ENCODE measurements around the gene SCFD1. TPM values are rescaled to one million over a fixed set of nuclear protein-coding genes. Genes with fewer than 3 reads are reported as not detected.

The SCFD1 gene
- total RNA-seq, 1 experiment from 2014 or later: 61.9 TPM

DNA sequence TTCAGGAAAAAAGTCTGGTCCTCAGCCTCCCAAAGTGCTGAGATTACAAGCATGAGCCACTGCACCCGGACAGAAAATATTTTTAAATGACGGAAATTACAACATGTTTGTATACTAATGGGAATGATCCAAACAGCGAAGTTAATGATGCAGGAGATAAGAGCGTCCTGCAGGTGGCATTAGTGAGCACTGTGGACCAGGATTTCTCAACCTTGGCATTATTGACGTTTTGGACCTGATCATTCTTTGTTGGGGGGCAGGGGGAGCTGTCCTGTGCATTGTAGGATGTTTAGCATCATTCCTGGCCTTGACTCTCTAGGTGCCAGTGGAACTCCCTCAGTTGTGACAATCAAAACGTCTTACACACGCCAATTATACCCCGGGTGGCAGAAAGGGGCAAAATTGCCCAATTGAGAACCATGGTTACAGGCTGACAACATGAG is 34.1 kb downstream of the SCFD1 start:
- no peak for TF ChIP-seq EZH2 (IDR thresholded peaks at IDR 0.05; ENCODE audit: borderline replicate concordance, low read depth, low read length, poor library complexity, severe bottlenecking)
- TF ChIP-seq, protein P1, sequence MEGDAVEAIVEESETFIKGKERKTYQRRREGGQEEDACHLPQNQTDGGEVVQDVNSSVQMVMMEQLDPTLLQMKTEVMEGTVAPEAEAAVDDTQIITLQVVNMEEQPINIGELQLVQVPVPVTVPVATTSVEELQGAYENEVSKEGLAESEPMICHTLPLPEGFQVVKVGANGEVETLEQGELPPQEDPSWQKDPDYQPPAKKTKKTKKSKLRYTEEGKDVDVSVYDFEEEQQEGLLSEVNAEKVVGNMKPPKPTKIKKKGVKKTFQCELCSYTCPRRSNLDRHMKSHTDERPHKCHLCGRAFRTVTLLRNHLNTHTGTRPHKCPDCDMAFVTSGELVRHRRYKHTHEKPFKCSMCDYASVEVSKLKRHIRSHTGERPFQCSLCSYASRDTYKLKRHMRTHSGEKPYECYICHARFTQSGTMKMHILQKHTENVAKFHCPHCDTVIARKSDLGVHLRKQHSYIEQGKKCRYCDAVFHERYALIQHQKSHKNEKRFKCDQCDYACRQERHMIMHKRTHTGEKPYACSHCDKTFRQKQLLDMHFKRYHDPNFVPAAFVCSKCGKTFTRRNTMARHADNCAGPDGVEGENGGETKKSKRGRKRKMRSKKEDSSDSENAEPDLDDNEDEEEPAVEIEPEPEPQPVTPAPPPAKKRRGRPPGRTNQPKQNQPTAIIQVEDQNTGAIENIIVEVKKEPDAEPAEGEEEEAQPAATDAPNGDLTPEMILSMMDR (conservative IDR thresholded peaks at IDR 0.05; ENCODE audit: low read depth, low read length): peak; percentile 83
- Histone ChIP-seq H3K36me3 (ENCODE audit: insufficient read depth, low read length, poor library complexity, severe bottlenecking) (peaks cover 34% of the 10 kb centered on the region), H3K4me3 (ENCODE audit: low read depth, low read length, poor library complexity, severe bottlenecking) (no peak overlapping the region), H3K27ac (ENCODE audit: low read depth, low read length, poor library complexity, severe bottlenecking) (no peak overlapping the region), H3K4me1 (ENCODE audit: insufficient read depth, low read length, poor library complexity, severe bottlenecking) (no peaks in the 10 kb centered on the region), H3K9me3 (ENCODE audit: low read depth, low read length, poor library complexity, severe bottlenecking) (no peaks in the 10 kb centered on the region), H3K27me3 (replicated peaks; ENCODE audit: insufficient read depth, low read depth, low read length, poor library complexity) (no peaks in the 10 kb centered on the region)
- BruUV-seq (replicated peaks): no TSS peak
- intact Hi-C loops (cut with micrococcal nuclease; ENCODE audit: unreplicated experiment): loop anchor here (1.0 to 10.0 kb wide), 5 partner anchors 250 to 1906 kb away; no protein-coding TSS in a partner anchor
- CTCF ChIA-PET: no interaction called here
- DNase-seq (ENCODE audit: low spot score): peak; percentile 52
- POLR2A ChIA-PET (ENCODE audit: low non-redundant PET): no interaction called here

DNA sequence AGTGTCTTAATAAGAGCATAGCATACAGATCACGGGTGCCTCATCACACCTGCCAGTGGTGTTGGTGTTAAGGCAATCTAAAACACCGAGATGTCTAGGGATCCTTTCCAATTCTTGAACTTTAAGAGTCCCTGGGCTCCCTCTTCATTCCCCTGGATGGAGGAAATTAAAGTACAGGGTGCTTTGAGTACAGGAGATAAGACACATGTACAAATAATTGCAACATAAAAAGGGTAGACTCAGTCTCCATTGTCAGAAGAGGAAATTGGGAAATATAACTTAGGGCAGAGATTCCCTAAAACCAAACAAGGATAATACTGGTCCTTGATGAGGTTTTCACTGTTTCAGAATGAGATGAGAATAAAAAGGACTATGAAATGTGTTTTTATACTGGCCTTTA is 34.9 kb downstream of the SCFD1 start:
- DNase-seq (ENCODE audit: low spot score): no peak
- H3K4me3 ChIP-seq (ENCODE audit: low read depth, low read length, poor library complexity, severe bottlenecking): no peak overlapping the region
- H3K27me3 ChIP-seq (replicated peaks; ENCODE audit: insufficient read depth, low read depth, low read length, poor library complexity): no peaks in the 10 kb centered on the region
- H3K27ac ChIP-seq (ENCODE audit: low read depth, low read length, poor library complexity, severe bottlenecking): no peak overlapping the region
- no TSS peak for BruUV-seq (replicated peaks)
- intact Hi-C loops (cut with micrococcal nuclease; ENCODE audit: unreplicated experiment): loop anchor here (2.0 to 10.0 kb wide), 4 partner anchors 428 to 1905 kb away; no protein-coding TSS in a partner anchor
- H3K9me3 ChIP-seq (ENCODE audit: low read depth, low read length, poor library complexity, severe bottlenecking): no peaks in the 10 kb centered on the region
- CTCF ChIA-PET: no interaction called here
- no peaks in the 10 kb centered on the region for H3K4me1 ChIP-seq (ENCODE audit: insufficient read depth, low read length, poor library complexity, severe bottlenecking)
- TF ChIP-seq, protein P1 (conservative IDR thresholded peaks at IDR 0.05; ENCODE audit: low read depth, low read length): no peak
- TF ChIP-seq EZH2 (IDR thresholded peaks at IDR 0.05; ENCODE audit: borderline replicate concordance, low read depth, low read length, poor library complexity, severe bottlenecking): no peak
- POLR2A ChIA-PET (ENCODE audit: low non-redundant PET): interaction anchor here (0.7 kb wide), 1 partner anchor 596 kb away, joined by 8 read pairs; no protein-coding TSS in a partner anchor
- peaks cover 25% of the 10 kb centered on the region for H3K36me3 ChIP-seq (ENCODE audit: insufficient read depth, low read length, poor library complexity, severe bottlenecking)

DNA sequence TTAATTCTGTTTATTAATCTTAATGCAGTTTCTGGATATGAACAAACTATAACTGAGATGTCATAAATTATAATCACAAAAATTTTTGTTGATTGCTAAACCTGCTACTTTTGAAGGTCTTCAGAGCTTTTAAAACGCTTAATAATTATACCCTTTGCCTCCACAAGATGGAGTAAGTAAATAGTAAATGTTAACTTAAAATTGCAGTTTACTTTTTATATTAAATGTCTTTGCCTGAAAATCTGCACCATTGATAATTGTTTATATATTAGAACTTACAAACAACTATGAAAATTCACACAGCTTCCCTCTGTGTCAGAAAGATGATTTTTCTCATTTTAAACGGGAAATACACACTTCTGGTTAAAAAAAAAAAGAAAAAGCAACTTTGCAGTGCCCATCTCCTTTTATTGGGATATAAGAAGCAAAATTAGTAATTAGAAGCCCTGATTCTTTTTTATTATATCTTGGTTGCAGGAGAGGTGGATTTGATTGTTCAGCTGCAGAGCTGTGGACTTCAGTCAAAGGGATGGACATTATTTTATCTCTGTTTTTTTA is 35.6 kb downstream of the SCFD1 start:
- peak; percentile 21 for DNase-seq (ENCODE audit: low spot score)
- Histone ChIP-seq H3K9me3 (ENCODE audit: low read depth, low read length, poor library complexity, severe bottlenecking) (no peaks in the 10 kb centered on the region), H3K36me3 (ENCODE audit: insufficient read depth, low read length, poor library complexity, severe bottlenecking) (peaks cover 24% of the 10 kb centered on the region), H3K4me1 (ENCODE audit: insufficient read depth, low read length, poor library complexity, severe bottlenecking) (no peaks in the 10 kb centered on the region), H3K27ac (ENCODE audit: low read depth, low read length, poor library complexity, severe bottlenecking) (no peak overlapping the region), H3K27me3 (replicated peaks; ENCODE audit: insufficient read depth, low read depth, low read length, poor library complexity) (no peaks in the 10 kb centered on the region), H3K4me3 (ENCODE audit: low read depth, low read length, poor library complexity, severe bottlenecking) (no peak overlapping the region)
- ChIA-PET POLR2A (ENCODE audit: low non-redundant PET) (interaction anchor here (0.7 kb wide), 1 partner anchor 595 kb away, joined by 8 read pairs; no protein-coding TSS in a partner anchor), CTCF (no interaction called here)
- intact Hi-C loops (cut with micrococcal nuclease; ENCODE audit: unreplicated experiment): loop anchor here (2.0 to 10.0 kb wide), 4 partner anchors 427 to 1905 kb away; no protein-coding TSS in a partner anchor
- TF ChIP-seq EZH2 (IDR thresholded peaks at IDR 0.05; ENCODE audit: borderline replicate concordance, low read depth, low read length, poor library complexity, severe bottlenecking): no peak
- TF ChIP-seq, protein P1 (conservative IDR thresholded peaks at IDR 0.05; ENCODE audit: low read depth, low read length): peak; percentile 53
- no TSS peak for BruUV-seq (replicated peaks)
